Stimulated activated CD8-positive, alpha-beta memory T cell treated with anti-CD3 and anti-CD28 coated beads, Interleukin-4, amount 100 ng/mL, for 48 hours (primary cell): Measurements from ENCODE around the gene MIEN1.
"Not testable (repeated sequence)": the region's sequence is repeated elsewhere in the genome, so short reads cannot be mapped to it uniquely, and the experiment has no call there.

Source experiments
- DNase-seq: peaks from one replicate; pipeline ENCODE4 v3.0.0-alpha.2; 2020

The MIEN1 gene

GRCh38 chr17:39755554-39756379, 25.4 kb upstream of the MIEN1 start:
- DNase-seq: peak; percentile 64

- DNase-seq: peak; percentile 58
Measured at GRCh38 chr17:39754958-39755553, 24.7 kb upstream of the MIEN1 start.

GRCh38 chr17:39754161-39754957, 24.0 kb upstream of the MIEN1 start:
- peak; percentile 95 for DNase-seq

- DNase-seq: no peak
Measured at GRCh38 chr17:39753514-39754160, 23.3 kb upstream of the MIEN1 start.

- DNase-seq: no peak
Measured at GRCh38 chr17:39752241-39752881, 22.0 kb upstream of the MIEN1 start.

GRCh38 chr17:39751637-39752036, 21.3 kb upstream of the MIEN1 start:
- DNase-seq: no peak

- DNase-seq: no peak
Measured at GRCh38 chr17:39751016-39751543, 20.7 kb upstream of the MIEN1 start.

GRCh38 chr17:39750131-39751015, 20.0 kb upstream of the MIEN1 start:
- DNase-seq: no peak

- not testable (repeated sequence) for DNase-seq
Measured at GRCh38 chr17:39748444-39749034, 18.2 kb upstream of the MIEN1 start.

- no peak for DNase-seq
Measured at GRCh38 chr17:39747745-39748144, 17.4 kb upstream of the MIEN1 start.

- DNase-seq: no peak
Measured at GRCh38 chr17:39746145-39746461, 15.8 kb upstream of the MIEN1 start.

GRCh38 chr17:39745335-39746144, 15.2 kb upstream of the MIEN1 start:
- DNase-seq: no peak

- no peak for DNase-seq
Measured at GRCh38 chr17:39744836-39745215, 14.5 kb upstream of the MIEN1 start.

GRCh38 chr17:39744075-39744835, 13.9 kb upstream of the MIEN1 start:
- DNase-seq: no peak

- no peak for DNase-seq
Measured at GRCh38 chr17:39742856-39743436, 12.6 kb upstream of the MIEN1 start.

GRCh38 chr17:39742126-39742855, 12.0 kb upstream of the MIEN1 start:
- no peak for DNase-seq

GRCh38 chr17:39740357-39741111, 10.2 kb upstream of the MIEN1 start:
- no peak for DNase-seq
